Right lobe of liver (tissue), 6 donors: Measurements from ENCODE around the gene TWIST2. TPM values are rescaled to one million over a fixed set of nuclear protein-coding genes. Genes with fewer than 3 reads are reported as not detected.

Experiments
- ATAC-seq, 4 donors: fragments of 200-7000 bp; cut with Tn5 transposase; one replicate each; pipeline ENCODE4 v1.9.1; 2020; ENCODE audit warnings: mild to moderate bottlenecking in 4 of 4, moderate library complexity in 4 of 4
- DNase-seq, 3 donors: peaks; one replicate each; pipeline ENCODE4 v3.0.0-alpha.2; 2020
- H3K27ac ChIP-seq, 3 donors: fragments of 200-600 bp; one replicate each; pipeline ENCODE4 v1.8.0; 2022
- H3K27me3 ChIP-seq, 2 donors: fragments of 200-600 bp; one replicate each; pipeline ENCODE4 v1.8.0; 2022
- H3K36me3 ChIP-seq, 4 donors: fragments of 200-600 bp; sonication (generic) in 1 of 4; one replicate each; pipeline versions ENCODE4 v1.5.1 to v1.8.0; 2017 to 2022; ENCODE audit warnings: control low read depth in 1 of 4
- H3K4me1 ChIP-seq, 4 donors: fragments of 200-600 bp; sonication (generic) in 1 of 4; one replicate each; pipeline versions ENCODE4 v1.5.1 to v1.8.0; 2017 to 2022; ENCODE audit warnings: control low read depth in 1 of 4
- H3K4me3 ChIP-seq, 3 donors: fragments of 200-600 bp; one replicate each; pipeline ENCODE4 v1.8.0; 2022
- H3K9me3 ChIP-seq, 4 donors: fragments of 200-600 bp; sonication (generic) in 1 of 4; one replicate each; pipeline versions ENCODE4 v1.5.1 to v1.8.0; 2017 to 2022; ENCODE audit warnings: control low read depth in 1 of 4
- CTCF ChIP-seq, 4 donors: fragments of 200-600 bp in 3 of 4; fragments of 450-650 bp in 1 of 4; IDR thresholded peaks; one replicate each; pipeline versions ENCODE4 v1.5.1 to v1.8.0; 2016 to 2022; ENCODE audit warnings: antibody characterized with exemption in 4 of 4, mild to moderate bottlenecking in 2 of 4
- POLR2A ChIP-seq: fragments of 450-650 bp; IDR thresholded peaks from one replicate; pipeline ENCODE4 v1.6.1; 2017; ENCODE audit warnings: antibody characterized with exemption, mild to moderate bottlenecking
- WGBS: methylation state at CpG from one replicate; pipeline ENCODE4 v1.1.6; 2018; ENCODE audit warnings: low coverage, low lambda C conversion rate; ENCODE audit not compliant: insufficient coverage; ENCODE audit errors: missing lambda C conversion rate; 5-methylcytosine and 5-hydroxymethylcytosine counted together
- intact Hi-C, 2 donors: fragments of 100-400 bp; cut with DNase I; formaldehyde crosslinking; loops; one replicate each; pipeline versions ENCODE4 v1.11.2 to v1.14.1; 2022
- total RNA-seq, 6 experiments: library from RNA; depleted of rRNA in 2 of 6; stranded (reverse); fragments of >200 nt in 2 of 6; fragmentation: NEBNext Ultra II Directional in 3 of 6; extraction: Animal tissue kit (Norgen Biotek cat#: 25700) in 3 of 6; gene quantifications; one replicate each; pipeline versions ENCODE4 v1.1.0 to v1.2.4, GENCODE V29; 2016 to 2023
- donor health status: DM: no; HTN: yes; CAD: no.
- donor health status: DM: no; HTN: no; CAD: no.
- donor health status: DM: no; HTN: no; CAD: no.
- donor health status: DM: no; HTN: yes; CAD: no.
- donor health status: DM: no; HTN: yes; CAD: no.

The TWIST2 gene
- total RNA-seq, 6 experiments from 2014 or later: 0.15 to 0.56 (median 0.18) TPM; not detected in 3

- H3K36me3 ChIP-seq: no peaks in the 10 kb centered on the region
- no peak for DNase-seq
- intact Hi-C loops: no loop called here
- 48% methylated on average over 1 of the region's 1 CpG for WGBS
- H3K27ac ChIP-seq: no peak overlapping the region
- no peak for ATAC-seq
- TF ChIP-seq CTCF (IDR thresholded peaks at IDR 0.05) (no peak), POLR2A (no peak)
- no peak overlapping the region for H3K4me3 ChIP-seq
- H3K9me3 ChIP-seq: no peaks in the 10 kb centered on the region
- peaks cover 0 to 5% (median 0%) of the 10 kb centered on the region in 4 donors for H3K4me1 ChIP-seq
- peaks cover 0 to 5% of the 10 kb centered on the region in 2 donors for H3K27me3 ChIP-seq
These were observed 5.3 kb downstream of the TWIST2 start for GRCh38 chr2:238853218-238853617.

GRCh38 chr2:238853721-238854120 is 5.8 kb downstream of the TWIST2 start:
- H3K36me3 ChIP-seq: no peaks in the 10 kb centered on the region
- peaks cover 0 to under 1% (median 0%) of the 10 kb centered on the region in 4 donors for H3K4me1 ChIP-seq
- WGBS: 62% methylated on average over 9 of the region's 9 CpGs
- intact Hi-C loops: no loop called here
- H3K27me3 ChIP-seq: peaks cover 0 to under 1% of the 10 kb centered on the region in 2 donors
- no peaks in the 10 kb centered on the region for H3K9me3 ChIP-seq
- no peak for DNase-seq
- no peak overlapping the region for H3K4me3 ChIP-seq
- ATAC-seq: no peak
- TF ChIP-seq POLR2A (no peak), CTCF (IDR thresholded peaks at IDR 0.05) (no peak)
- H3K27ac ChIP-seq: no peak overlapping the region

GRCh38 chr2:238854246-238854645 is 6.4 kb downstream of the TWIST2 start:
- ATAC-seq (no peak), DNase-seq (no peak)
- Histone ChIP-seq H3K9me3 (no peaks in the 10 kb centered on the region), H3K27me3 (no peaks in the 10 kb centered on the region), H3K4me1 (no peaks in the 10 kb centered on the region), H3K27ac (no peak overlapping the region), H3K36me3 (no peaks in the 10 kb centered on the region), H3K4me3 (no peak overlapping the region)
- no peak for TF ChIP-seq CTCF (IDR thresholded peaks at IDR 0.05)
- no peak for TF ChIP-seq POLR2A
- WGBS: 53% methylated on average over 8 of the region's 8 CpGs
- intact Hi-C loops: no loop called here

GRCh38 chr2:238854699-238855229 is 6.9 kb downstream of the TWIST2 start:
- no peak for DNase-seq
- TF ChIP-seq POLR2A (no peak), CTCF (IDR thresholded peaks at IDR 0.05) (no peak)

GRCh38 chr2:238855299-238855698 is 7.4 kb downstream of the TWIST2 start:
- whole genome bisulfite sequencing: 70% methylated on average over 9 of the region's 9 CpGs
- DNase-seq (no peak), ATAC-seq (no peak)
- Histone ChIP-seq H3K27me3 (no peaks in the 10 kb centered on the region), H3K27ac (no peak overlapping the region), H3K9me3 (no peaks in the 10 kb centered on the region), H3K4me1 (no peaks in the 10 kb centered on the region), H3K36me3 (no peaks in the 10 kb centered on the region), H3K4me3 (no peak overlapping the region)
- TF ChIP-seq POLR2A (no peak), CTCF (IDR thresholded peaks at IDR 0.05) (no peak)
- intact Hi-C loops: no loop called here

More at GRCh38 chr2:238854699-238855229, 6.9 kb downstream of the TWIST2 start:
- H3K4me1 ChIP-seq: no peaks in the 10 kb centered on the region
- H3K36me3 ChIP-seq: no peaks in the 10 kb centered on the region
- intact Hi-C loops: no loop called here
- H3K27me3 ChIP-seq: no peaks in the 10 kb centered on the region
- no peak for ATAC-seq
- no peak overlapping the region for H3K27ac ChIP-seq
- no peaks in the 10 kb centered on the region for H3K9me3 ChIP-seq
- H3K4me3 ChIP-seq: no peak overlapping the region
- 74% methylated on average over 14 of the region's 18 CpGs for WGBS
